Neutrophil (primary cell): ENCODE results near the gene KARS1.

Source experiments
- H3K27ac ChIP-seq: fragments of 200-600 bp; sonication (generic); 2 replicates; pipeline ENCODE4 v1.5.1; 2016; ENCODE audit warnings: mild to moderate bottlenecking, moderate library complexity
- H3K27me3 ChIP-seq: fragments of 200-600 bp; sonication (generic); 2 replicates; pipeline ENCODE4 v1.6.0; 2016; ENCODE audit warnings: mild to moderate bottlenecking
- H3K36me3 ChIP-seq: fragments of 200-600 bp; sonication (generic); 2 replicates; pipeline ENCODE4 v1.5.1; 2017
- H3K4me1 ChIP-seq, 2 experiments: fragments of 200-600 bp in 1 of 2; sonication (generic) in 1 of 2; 1 replicate in 1 of 2; 2 replicates in 1 of 2; pipeline versions ENCODE4 v1.5.1 to v1.6.1; 2013 to 2016; ENCODE audit warnings: low read depth in 1 of 2, low read length in 1 of 2, mild to moderate bottlenecking in 1 of 2, moderate library complexity in 1 of 2; ENCODE audit not compliant: control insufficient read depth in 1 of 2, insufficient read depth in 1 of 2
- H3K4me3 ChIP-seq, 2 experiments: fragments of 200-600 bp in 1 of 2; sonication (generic) in 1 of 2; 1 replicate in 1 of 2; 2 replicates in 1 of 2; pipeline ENCODE4 v1.5.1; 2013 to 2016; ENCODE audit warnings: low read depth in 1 of 2, low read length in 1 of 2, mild to moderate bottlenecking in 1 of 2, moderate library complexity in 1 of 2
- H3K9me3 ChIP-seq: fragments of 200-600 bp; sonication (generic); 2 replicates; pipeline ENCODE4 v1.5.1; 2016
- CTCF ChIP-seq: fragments of 200-600 bp; sonication (generic); IDR thresholded peaks from 2 replicates; pipeline ENCODE4 v1.5.1; 2016; ENCODE audit warnings: antibody characterized with exemption

The KARS1 gene

DNA sequence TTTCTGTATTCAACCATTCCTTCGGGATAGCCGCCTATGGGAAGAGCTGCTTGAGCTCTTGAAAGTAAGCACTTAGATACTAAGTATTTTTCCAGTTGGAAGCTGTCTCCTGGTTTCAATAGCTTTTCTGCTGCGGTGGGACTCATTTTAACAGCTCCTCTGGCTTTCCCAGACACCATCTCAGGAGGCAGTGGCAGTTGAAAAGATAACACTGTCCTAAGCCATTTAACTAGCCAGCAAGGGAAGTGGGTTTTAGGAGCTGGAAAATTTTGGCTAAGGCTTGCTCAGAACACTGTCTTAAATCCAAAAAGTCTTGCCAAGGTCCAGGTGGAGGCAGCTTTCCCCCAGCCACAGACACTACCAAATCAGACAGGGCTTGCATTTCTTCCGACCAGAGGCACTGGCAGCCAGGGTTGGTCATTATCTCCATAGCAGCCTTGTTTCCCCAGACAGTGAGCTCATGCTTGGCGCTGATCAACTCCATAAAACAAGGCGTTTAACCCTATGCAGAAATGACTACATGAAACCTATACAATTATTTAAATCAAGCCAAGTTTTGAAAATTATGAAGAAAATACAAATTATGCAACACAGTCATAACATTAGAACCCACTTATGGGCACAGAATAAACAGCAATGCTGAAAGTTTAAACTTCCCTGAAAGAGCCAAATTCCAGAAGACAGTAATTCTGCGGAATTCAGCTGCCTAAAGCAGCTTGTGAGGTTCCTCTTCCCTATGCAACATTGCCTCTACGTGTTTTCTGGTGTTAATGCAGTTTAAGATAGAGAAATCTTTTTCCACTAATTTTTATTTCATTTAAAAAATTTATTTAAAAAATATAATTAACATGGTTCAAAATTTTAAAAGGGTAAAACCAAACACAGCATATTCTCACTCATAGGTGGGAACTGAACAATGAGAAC, 56.3 kb downstream of the KARS1 start:
- Histone ChIP-seq H3K27me3 (no peaks in the 10 kb centered on the region), H3K9me3 (no peaks in the 10 kb centered on the region), H3K27ac (no peak overlapping the region), H3K36me3 (peaks cover 9% of the 10 kb centered on the region), H3K4me3 (no peak overlapping the region), H3K4me1 (peaks cover 24 to 25% of the 10 kb centered on the region in 2 experiments)
- no peak for TF ChIP-seq CTCF

GRCh38 chr16:75589306-75589705, 58.2 kb downstream of the KARS1 start:
- H3K36me3 ChIP-seq = peaks cover 9% of the 10 kb centered on the region
- TF ChIP-seq CTCF = no peak
- H3K27me3 ChIP-seq = no peaks in the 10 kb centered on the region
- H3K4me1 ChIP-seq = peaks cover 12% of the 10 kb centered on the region in 2 experiments
- H3K9me3 ChIP-seq = no peaks in the 10 kb centered on the region
- H3K4me3 ChIP-seq = no peak overlapping the region
- no peak overlapping the region for H3K27ac ChIP-seq

GRCh38 chr16:75588716-75589115, 58.7 kb downstream of the KARS1 start:
- H3K9me3 ChIP-seq = no peaks in the 10 kb centered on the region
- H3K36me3 ChIP-seq = peaks cover 9% of the 10 kb centered on the region
- H3K27me3 ChIP-seq = no peaks in the 10 kb centered on the region
- no peak overlapping the region for H3K4me3 ChIP-seq
- H3K27ac ChIP-seq = no peak overlapping the region
- no peak for TF ChIP-seq CTCF
- H3K4me1 ChIP-seq = peaks cover 6% of the 10 kb centered on the region in 2 experiments

DNA sequence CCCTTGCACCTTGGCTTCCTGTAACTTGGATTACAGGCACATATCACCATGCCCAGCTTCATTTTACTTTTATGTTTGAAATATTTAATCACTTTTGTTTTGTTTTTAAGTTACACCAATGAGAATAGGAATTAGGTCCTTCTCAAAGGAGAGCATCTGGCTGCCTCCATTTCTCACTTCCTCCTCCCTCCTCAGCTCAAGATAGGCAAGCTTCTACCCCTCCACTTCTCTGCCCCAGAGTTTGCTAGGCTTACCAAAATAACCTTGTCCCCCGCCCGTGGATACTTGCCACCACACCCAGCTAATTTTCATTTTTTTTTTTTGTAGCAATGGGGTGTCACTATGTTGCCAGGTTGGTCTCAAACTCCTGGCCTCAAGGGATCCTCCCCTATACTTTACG, 63.4 kb downstream of the KARS1 start:
- H3K27me3 ChIP-seq = no peaks in the 10 kb centered on the region
- H3K9me3 ChIP-seq = no peaks in the 10 kb centered on the region
- TF ChIP-seq CTCF = no peak
- no peaks in the 10 kb centered on the region for H3K4me1 ChIP-seq
- no peak overlapping the region for H3K27ac ChIP-seq
- H3K4me3 ChIP-seq = no peak overlapping the region
- H3K36me3 ChIP-seq = peaks cover 25% of the 10 kb centered on the region

- H3K4me3 ChIP-seq = no peak overlapping the region
- H3K27me3 ChIP-seq = no peaks in the 10 kb centered on the region
- no peak overlapping the region for H3K27ac ChIP-seq
- no peaks in the 10 kb centered on the region for H3K9me3 ChIP-seq
- H3K4me1 ChIP-seq = no peaks in the 10 kb centered on the region
- H3K36me3 ChIP-seq = peaks cover 64% of the 10 kb centered on the region
- no peak for TF ChIP-seq CTCF
These were observed 68.1 kb downstream of the KARS1 start for GRCh38 chr16:75579281-75579834.
